ENCODE results near the gene FCAMR.

FCAMR gene

GRCh38 chr1:206970446-206970845 is at the start of gene FCAMR:
Gene FCAMR, minus strand, starts transcription at chr1:206970460. Its CDS starts 335 bp downstream, at chr1:206970125.
- Mint-ChIP-seq H3K4me1 (peaks cover 8% of the 10 kb centered on the region), H3K27ac (no peak within 1 kb of the TSS), H3K27me3 (peaks cover 2% of the 10 kb centered on the region), H3K4me3 (no peak within 1 kb of the TSS), H3K36me3 (no peaks in the 10 kb centered on the region), H3K9me3 (no peaks in the 10 kb centered on the region)
- ATAC-seq (ENCODE audit: low read depth) (no peak), DNase-seq (ENCODE audit: low spot score in 2 of 2) (no peak)

- no peak for DNase-seq (ENCODE audit: low spot score in 2 of 2)
- Mint-ChIP-seq H3K4me3 (no peak overlapping the region), H3K36me3 (no peaks in the 10 kb centered on the region), H3K4me1 (peaks cover 3% of the 10 kb centered on the region), H3K9me3 (no peaks in the 10 kb centered on the region), H3K27ac (no peak overlapping the region), H3K27me3 (peaks cover 20% of the 10 kb centered on the region)
- ATAC-seq (ENCODE audit: low read depth): no peak
Measured at GRCh38 chr1:207019661-207020060, 49.4 kb upstream of the FCAMR start.

GRCh38 chr1:207019161-207019560 is 48.9 kb upstream of the FCAMR start:
- Mint-ChIP-seq H3K9me3 (no peaks in the 10 kb centered on the region), H3K4me3 (no peak overlapping the region), H3K4me1 (peaks cover 3% of the 10 kb centered on the region), H3K27me3 (peaks cover 21% of the 10 kb centered on the region), H3K36me3 (no peaks in the 10 kb centered on the region), H3K27ac (no peak overlapping the region)
- ATAC-seq (ENCODE audit: low read depth) (no peak), DNase-seq (ENCODE audit: low spot score in 2 of 2) (no peak)

GRCh38 chr1:207018707-207019106 is 48.4 kb upstream of the FCAMR start:
- H3K27me3 Mint-ChIP-seq: peaks cover 21% of the 10 kb centered on the region
- H3K27ac Mint-ChIP-seq: no peak overlapping the region
- H3K9me3 Mint-ChIP-seq: no peaks in the 10 kb centered on the region
- no peak overlapping the region for H3K4me3 Mint-ChIP-seq
- H3K4me1 Mint-ChIP-seq: peaks cover 3% of the 10 kb centered on the region
- H3K36me3 Mint-ChIP-seq: no peaks in the 10 kb centered on the region
- ATAC-seq (ENCODE audit: low read depth) (no peak), DNase-seq (ENCODE audit: low spot score in 2 of 2) (no peak)

- H3K4me3 Mint-ChIP-seq: no peak overlapping the region
- H3K27ac Mint-ChIP-seq: no peak overlapping the region
- H3K4me1 Mint-ChIP-seq: peaks cover 3% of the 10 kb centered on the region
- H3K36me3 Mint-ChIP-seq: no peaks in the 10 kb centered on the region
- H3K9me3 Mint-ChIP-seq: no peaks in the 10 kb centered on the region
- DNase-seq (ENCODE audit: low spot score in 2 of 2): no peak
- ATAC-seq (ENCODE audit: low read depth): no peak
- H3K27me3 Mint-ChIP-seq: peaks cover 21% of the 10 kb centered on the region
Measured at GRCh38 chr1:207017615-207018559, 47.6 kb upstream of the FCAMR start.

GRCh38 chr1:207015791-207016190 is 45.5 kb upstream of the FCAMR start:
- DNase-seq (ENCODE audit: low spot score in 2 of 2) (no peak), ATAC-seq (ENCODE audit: low read depth) (no peak)
- Mint-ChIP-seq H3K27me3 (peaks cover 21% of the 10 kb centered on the region), H3K9me3 (no peaks in the 10 kb centered on the region), H3K4me3 (no peak overlapping the region), H3K36me3 (no peaks in the 10 kb centered on the region), H3K4me1 (no peaks in the 10 kb centered on the region), H3K27ac (no peak overlapping the region)

- Mint-ChIP-seq H3K27ac (no peak overlapping the region), H3K4me1 (no peaks in the 10 kb centered on the region), H3K4me3 (no peak overlapping the region), H3K36me3 (no peaks in the 10 kb centered on the region), H3K27me3 (peaks cover 22% of the 10 kb centered on the region), H3K9me3 (no peaks in the 10 kb centered on the region)
- ATAC-seq (ENCODE audit: low read depth) (no peak), DNase-seq (ENCODE audit: low spot score in 2 of 2) (no peak)
Measured at GRCh38 chr1:207014728-207015127, 44.5 kb upstream of the FCAMR start.

GRCh38 chr1:207013321-207014085 is 43.2 kb upstream of the FCAMR start:
- peaks cover 16% of the 10 kb centered on the region for H3K27me3 Mint-ChIP-seq
- no peak overlapping the region for H3K27ac Mint-ChIP-seq

GRCh38 chr1:207010726-207011125 is 40.5 kb upstream of the FCAMR start:
- Mint-ChIP-seq H3K4me3 (no peak overlapping the region), H3K36me3 (peaks cover 1% of the 10 kb centered on the region), H3K27me3 (peaks cover 19% of the 10 kb centered on the region), H3K9me3 (peaks cover 2% of the 10 kb centered on the region), H3K27ac (no peak overlapping the region), H3K4me1 (no peaks in the 10 kb centered on the region)
- no peak for ATAC-seq (ENCODE audit: low read depth)
- DNase-seq (ENCODE audit: low spot score in 2 of 2): no peak

More at GRCh38 chr1:207013321-207014085, 43.2 kb upstream of the FCAMR start:
- H3K4me3 Mint-ChIP-seq: no peak overlapping the region
- ATAC-seq (ENCODE audit: low read depth) (no peak), DNase-seq (ENCODE audit: low spot score in 2 of 2) (no peak)
- no peaks in the 10 kb centered on the region for H3K9me3 Mint-ChIP-seq
- no peaks in the 10 kb centered on the region for H3K4me1 Mint-ChIP-seq
- H3K36me3 Mint-ChIP-seq: no peaks in the 10 kb centered on the region

GRCh38 chr1:207009945-207010344 is 39.7 kb upstream of the FCAMR start:
- no peak overlapping the region for H3K4me3 Mint-ChIP-seq
- H3K36me3 Mint-ChIP-seq: peaks cover 1% of the 10 kb centered on the region
- ATAC-seq (ENCODE audit: low read depth) (no peak), DNase-seq (ENCODE audit: low spot score in 2 of 2) (no peak)
- peaks cover 2% of the 10 kb centered on the region for H3K4me1 Mint-ChIP-seq
- no peak overlapping the region for H3K27ac Mint-ChIP-seq
- H3K27me3 Mint-ChIP-seq: peaks cover 22% of the 10 kb centered on the region
- peaks cover 2% of the 10 kb centered on the region for H3K9me3 Mint-ChIP-seq

- no peak for ATAC-seq (ENCODE audit: low read depth)
- H3K4me1 Mint-ChIP-seq: peaks cover 5% of the 10 kb centered on the region
- peaks cover 2% of the 10 kb centered on the region for H3K9me3 Mint-ChIP-seq
- H3K4me3 Mint-ChIP-seq: no peak overlapping the region
- peaks cover 23% of the 10 kb centered on the region for H3K27me3 Mint-ChIP-seq
- DNase-seq (ENCODE audit: low spot score in 2 of 2): no peak
- H3K27ac Mint-ChIP-seq: no peak overlapping the region
- peaks cover 1% of the 10 kb centered on the region for H3K36me3 Mint-ChIP-seq
Measured at GRCh38 chr1:207009182-207009850, 39.1 kb upstream of the FCAMR start.

- DNase-seq (ENCODE audit: low spot score in 2 of 2) (no peak), ATAC-seq (ENCODE audit: low read depth) (no peak)
- Mint-ChIP-seq H3K4me3 (no peak overlapping the region), H3K27ac (no peak overlapping the region), H3K9me3 (peaks cover 2% of the 10 kb centered on the region), H3K36me3 (peaks cover 1% of the 10 kb centered on the region), H3K4me1 (peaks cover 5% of the 10 kb centered on the region), H3K27me3 (peaks cover 19% of the 10 kb centered on the region)
Measured at GRCh38 chr1:207007352-207008033, 37.2 kb upstream of the FCAMR start.

- Mint-ChIP-seq H3K27ac (no peak overlapping the region), H3K4me3 (no peak overlapping the region), H3K9me3 (peaks cover 2% of the 10 kb centered on the region), H3K4me1 (peaks cover 5% of the 10 kb centered on the region), H3K27me3 (peaks cover 16% of the 10 kb centered on the region), H3K36me3 (peaks cover 1% of the 10 kb centered on the region)
- no peak for ATAC-seq (ENCODE audit: low read depth)
- DNase-seq (ENCODE audit: low spot score in 2 of 2): no peak
Measured at GRCh38 chr1:207006914-207007313, 36.7 kb upstream of the FCAMR start.
